Measurements from ENCODE around the gene EXD3. TPM values are rescaled to one million over a fixed set of nuclear protein-coding genes. Genes with fewer than 3 reads are reported as not detected.

The EXD3 gene
- polyA plus RNA-seq, 1 of the 3 experiments (the other 2 are of a cell fraction), result 11.5 TPM

- TF ChIP-seq CTCF (IDR thresholded peaks at IDR 0.05), result no peak
- TF ChIP-seq SMC3 (IDR thresholded peaks at IDR 0.05; ENCODE audit: low read depth, low read length), result no peak
- no peak for TF ChIP-seq PBX3 (IDR thresholded peaks at IDR 0.05)
- no peak for TF ChIP-seq RXRA (IDR thresholded peaks at IDR 0.05; ENCODE audit: borderline replicate concordance, low read depth)
- no peak for TF ChIP-seq YY1 (IDR thresholded peaks at IDR 0.05; ENCODE audit: low read depth)
- no peak for TF ChIP-seq ELF1 (IDR thresholded peaks at IDR 0.05)
- TF ChIP-seq TCF12 (IDR thresholded peaks at IDR 0.05), result no peak
- TF ChIP-seq RCOR1 (IDR thresholded peaks at IDR 0.05; ENCODE audit: low read length), result no peak
- TF ChIP-seq POLR2AphosphoS5 (IDR thresholded peaks at IDR 0.05; ENCODE audit: low read depth, low read length), result no peak
- TF ChIP-seq TEAD4 (IDR thresholded peaks at IDR 0.05; ENCODE audit: borderline replicate concordance, insufficient read depth), result no peak
- no peak for TF ChIP-seq RFX5 (IDR thresholded peaks at IDR 0.05; ENCODE audit: low read length)
- no peak for TF ChIP-seq IRF3 (IDR thresholded peaks at IDR 0.05; ENCODE audit: low read depth, low read length)
- TF ChIP-seq JUND (IDR thresholded peaks at IDR 0.05), result no peak
- TF ChIP-seq GABPA (IDR thresholded peaks at IDR 0.05; ENCODE audit: low read depth), result no peak
Observed at GRCh38 chr9:137441935-137442321, 19.0 kb upstream of the EXD3 start (continued).

- Histone ChIP-seq H4K20me1 (ENCODE audit: insufficient read depth) (no peaks in the 10 kb centered on the region), H3K27me3 (ENCODE audit: insufficient read depth) (peaks cover 4% of the 10 kb centered on the region; the same call in 1 of the 2 replicates), H3K4me2 (peak within 1 kb of the TSS; percentile 81), H3K4me1 (ENCODE audit: control insufficient read depth in 1 of 2, insufficient read depth in 2 of 2, low read depth in 1 of 2, low read length in 1 of 2) (peaks cover 0 to 10% of the 10 kb centered on the region in 2 experiments; a peak in 1 of 4 replicates), H3K36me3 (replicated peaks in 1 of 2; ENCODE audit: control insufficient read depth in 1 of 2, insufficient read depth in 2 of 2, low read length in 1 of 2) (no peaks in the 10 kb centered on the region), H3F3A (replicated peaks; ENCODE audit: insufficient read depth) (peaks cover 7% of the 10 kb centered on the region), H3K27ac (ENCODE audit: low read depth in 2 of 2, low read length in 1 of 2) (no peak within 1 kb of the TSS), H2AFZ (ENCODE audit: low read depth) (no peak within 1 kb of the TSS), H3K9me3 (no peaks in the 10 kb centered on the region), H3K9ac (no peak within 1 kb of the TSS), H3K9me2 (no peaks in the 10 kb centered on the region), H3K4me3 (ENCODE audit: low read depth in 2 of 2, low read length in 1 of 2) (peak within 1 kb of the TSS; percentile 43 to 47; a peak in 3 of 4 replicates), H3K79me2 (ENCODE audit: insufficient read depth) (no peaks in the 10 kb centered on the region)
- no peak for TF ChIP-seq MXI1 (IDR thresholded peaks at IDR 0.05; ENCODE audit: low read depth, low read length)
- TF ChIP-seq TAF1 (IDR thresholded peaks at IDR 0.05; ENCODE audit: borderline replicate concordance, low read depth, low read length), result no peak
- TF ChIP-seq GABPA (IDR thresholded peaks at IDR 0.05; ENCODE audit: low read depth), result no peak
- TF ChIP-seq ZBTB33 (IDR thresholded peaks at IDR 0.05; ENCODE audit: borderline replicate concordance, low read depth), result no peak
- TF ChIP-seq JUND (IDR thresholded peaks at IDR 0.05), result no peak
- no peak for TF ChIP-seq PBX3 (IDR thresholded peaks at IDR 0.05)
- TF ChIP-seq FOXJ3 (CRISPR knock-in tag; IDR thresholded peaks at IDR 0.05), result no peak
- 0% methylated on average over 16 of the region's 62 CpGs for WGBS (ENCODE audit: low lambda C conversion rate)
- ChIA-PET POLR2A (no interaction called here), CTCF (interaction anchor here (0.7 to 7.0 kb wide), 4 partner anchors 13 to 154 kb away, joined by 3 to 53 read pairs (median 10); partner anchors contain the start of genes EXD3 and NOXA1)
- DNase-seq, result peak; percentile 89
Observed at GRCh38 chr9:137441289-137441934, 18.4 kb upstream of the EXD3 start, which contains the start of gene ENTPD8. Gene ENTPD8 (minus strand): TSS chr9:137441357. CDS start chr9:137438285, 3,072 bp downstream.

All from SK-N-SH (cell line).